Spleen (tissue), 7 donors: ENCODE results near the gene EFNA5.

Experiments
- POLR2A ChIP-seq, 3 donors: fragments of 450-650 bp; IDR thresholded peaks; one replicate each; pipeline ENCODE4 v1.5.1; 2017; ENCODE audit warnings: antibody characterized with exemption in 3 of 3, mild to moderate bottlenecking in 1 of 3
- POLR2AphosphoS5 ChIP-seq, 3 donors: sonication (generic); formaldehyde crosslinking; IDR thresholded peaks; one replicate each; pipeline ENCODE4 v1.5.1; 2017; ENCODE audit warnings: antibody characterized with exemption in 3 of 3
- TF ChIP-seq, protein P1 (sequence below), 11 experiments: fragments of 200-600 bp in 7 of 11; fragments of 450-650 bp in 4 of 11; sonication (generic) in 4 of 11; IDR thresholded peaks in 8 of 11; conservative IDR thresholded peaks in 3 of 11; 1 replicate in 7 of 11; 2 replicates in 4 of 11; pipeline versions ENCODE4 v1.4.0 to v1.8.0; 2016 to 2021; ENCODE audit warnings: antibody characterized with exemption in 11 of 11, inconsistent platforms in 4 of 11, mild to moderate bottlenecking in 1 of 11
- donor health status: DM: no; HTN: no; CAD: no; lungs with moderate emphysema.
- donor health status: DM: no; HTN: no; CAD: no.
- donor health status: DM: no; HTN: no; CAD: no.

DNA sequence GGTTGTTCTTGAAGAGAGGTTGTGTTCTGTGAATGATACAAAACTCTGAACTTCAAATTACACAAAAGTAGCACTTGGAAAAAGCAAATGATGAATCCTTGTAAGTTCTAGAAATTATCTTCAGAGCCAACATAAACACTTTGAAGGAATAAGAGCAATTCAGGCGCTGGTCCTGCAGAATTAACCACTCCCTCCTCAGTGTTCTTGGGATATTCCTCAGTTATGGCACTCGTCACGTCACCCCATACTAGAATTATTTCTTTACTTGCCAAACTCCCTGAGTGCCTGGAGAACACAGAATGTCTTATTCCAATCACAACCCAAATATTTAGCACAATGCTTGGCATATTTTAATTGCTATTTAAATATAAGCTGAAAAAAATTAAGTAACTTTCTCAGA lies 126.3 kb downstream of the EFNA5 start:
- no peak for TF ChIP-seq POLR2AphosphoS5 (IDR thresholded peaks at IDR 0.05)
- no peak for TF ChIP-seq POLR2A (IDR thresholded peaks at IDR 0.05)
- TF ChIP-seq, protein P1, sequence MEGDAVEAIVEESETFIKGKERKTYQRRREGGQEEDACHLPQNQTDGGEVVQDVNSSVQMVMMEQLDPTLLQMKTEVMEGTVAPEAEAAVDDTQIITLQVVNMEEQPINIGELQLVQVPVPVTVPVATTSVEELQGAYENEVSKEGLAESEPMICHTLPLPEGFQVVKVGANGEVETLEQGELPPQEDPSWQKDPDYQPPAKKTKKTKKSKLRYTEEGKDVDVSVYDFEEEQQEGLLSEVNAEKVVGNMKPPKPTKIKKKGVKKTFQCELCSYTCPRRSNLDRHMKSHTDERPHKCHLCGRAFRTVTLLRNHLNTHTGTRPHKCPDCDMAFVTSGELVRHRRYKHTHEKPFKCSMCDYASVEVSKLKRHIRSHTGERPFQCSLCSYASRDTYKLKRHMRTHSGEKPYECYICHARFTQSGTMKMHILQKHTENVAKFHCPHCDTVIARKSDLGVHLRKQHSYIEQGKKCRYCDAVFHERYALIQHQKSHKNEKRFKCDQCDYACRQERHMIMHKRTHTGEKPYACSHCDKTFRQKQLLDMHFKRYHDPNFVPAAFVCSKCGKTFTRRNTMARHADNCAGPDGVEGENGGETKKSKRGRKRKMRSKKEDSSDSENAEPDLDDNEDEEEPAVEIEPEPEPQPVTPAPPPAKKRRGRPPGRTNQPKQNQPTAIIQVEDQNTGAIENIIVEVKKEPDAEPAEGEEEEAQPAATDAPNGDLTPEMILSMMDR (IDR thresholded peaks at IDR 0.05 in 8 of 11, conservative IDR thresholded peaks at IDR 0.05 in 3 of 11): no peak
